OCI-LY1 (cell line): ENCODE results near the gene ZSWIM4.

ENCODE experiments used
- CTCF ChIP-seq: fragments of 200-600 bp; sonication (generic), shearing (Covaris generic); IDR thresholded peaks from 2 replicates; pipeline ENCODE4 v1.5.1; 2017; ENCODE audit warnings: mild to moderate bottlenecking, antibody characterized with exemption, low read length, moderate library complexity, mixed read lengths
- EZH2 ChIP-seq: fragments of 200-600 bp; sonication (generic), shearing (Covaris generic); IDR thresholded peaks from 2 replicates; pipeline ENCODE4 v1.8.0; 2017; ENCODE audit warnings: borderline replicate concordance, mixed run types, mild to moderate bottlenecking, antibody characterized with exemption, low read length, moderate library complexity, mixed read lengths

- TF ChIP-seq CTCF (no peak), EZH2 (no peak)
Measured at GRCh38 chr19:13859361-13859880, 64.2 kb downstream of the ZSWIM4 start.
